SK-N-SH treated with all-trans-retinoic acid at 6 μM for 48 hours (cell line): ENCODE data around the gene CLCNKA.

Experiments used
- POU6F1 ChIP-seq: fragments of 250-450 bp; sonication (Bioruptor Pico); IDR thresholded peaks from 2 replicates; pipeline ENCODE4 v1.8.0; 2021; ENCODE audit warnings: low read depth, mild to moderate bottlenecking, moderate library complexity, borderline replicate concordance
- TCF4 ChIP-seq: fragments of 250-450 bp; sonication (Bioruptor Pico); IDR thresholded peaks from 2 replicates; pipeline ENCODE4 v1.8.0; 2021; ENCODE audit warnings: mild to moderate bottlenecking, moderate library complexity, borderline replicate concordance
- ZNF565 ChIP-seq: fragments of 450-650 bp; formaldehyde crosslinking; conservative IDR thresholded peaks from 2 replicates; pipeline ENCODE4 v1.5.0; 2020; ENCODE audit warnings: low read depth, mild to moderate bottlenecking, moderate library complexity

- TF ChIP-seq POU6F1 (CRISPR knock-in tag) (no peak), TCF4 (CRISPR knock-in tag) (no peak), ZNF565 (no peak)
Observed at GRCh38 chr1:16076865-16077238, 55.0 kb downstream of the CLCNKA start.
